H1 (cell line): Measurements from ENCODE around the gene KYNU. TPM values are rescaled to one million over a fixed set of nuclear protein-coding genes. Genes with fewer than 3 reads are reported as not detected.

ENCODE experiments used
- CTCF ChIA-PET: fragments of 300-600 bp; sonication (Branson Sonifier 250); formaldehyde crosslinking; loops from one replicate; lab custom pipeline; 2021; ENCODE audit not compliant: partially characterized antibody; lab: Charles Lee
- POLR2A ChIA-PET: fragments of 300-600 bp; sonication (Branson Sonifier 250); formaldehyde crosslinking; loops from one replicate; lab custom pipeline; 2021; ENCODE audit warnings: inconsistent platforms; ENCODE audit not compliant: partially characterized antibody; lab: Charles Lee
- DNase-seq, 2 experiments: peaks; one replicate each; pipeline versions ENCODE4 v3.0.0 to v3.0.0-alpha.2; 2010 to 2022; ENCODE audit warnings: low spot score in 2 of 2, low read depth in 1 of 2, mixed read lengths in 1 of 2
- FAIRE-seq: peaks from 2 replicates; lab custom pipeline; 2011; peaks lifted over from hg19 to GRCh38; lab: Jason Lieb, UNC
- H2AFZ ChIP-seq: 2 replicates; pipeline ENCODE4 v1.8.1; 2012; ENCODE audit warnings: low read length, inconsistent platforms
- H2AK5ac ChIP-seq: 2 replicates; pipeline ENCODE4 v1.6.1; 2013; ENCODE audit warnings: low read depth, low read length
- H2BK120ac ChIP-seq: replicated peaks from 2 replicates; pipeline ENCODE3; 2013; ENCODE audit warnings: low read depth, low read length, inconsistent platforms
- H2BK12ac ChIP-seq: 2 replicates; pipeline ENCODE4 v1.6.1; 2013; ENCODE audit warnings: low read depth, low read length
- H2BK15ac ChIP-seq: 2 replicates; pipeline ENCODE4 v1.6.1; 2013; ENCODE audit warnings: low read length
- H2BK20ac ChIP-seq: 2 replicates; pipeline ENCODE4 v1.6.1; 2013; ENCODE audit warnings: low read length
- H2BK5ac ChIP-seq: 2 replicates; pipeline ENCODE4 v1.6.1; 2013; ENCODE audit warnings: low read depth, low read length
- H3K14ac ChIP-seq: 2 replicates; pipeline ENCODE4 v1.6.1; 2013; ENCODE audit warnings: inconsistent platforms; ENCODE audit not compliant: insufficient read length
- H3K18ac ChIP-seq: 2 replicates; pipeline ENCODE4 v1.6.1; 2013; ENCODE audit warnings: low read length; ENCODE audit errors: extremely low read depth
- H3K23ac ChIP-seq: 2 replicates; pipeline ENCODE4 v1.6.1; 2013; ENCODE audit warnings: inconsistent platforms; ENCODE audit not compliant: insufficient read length
- H3K23me2 ChIP-seq: 2 replicates; pipeline ENCODE4 v1.6.1; 2013; ENCODE audit warnings: low read depth, low read length
- H3K27ac ChIP-seq: 2 replicates; pipeline ENCODE4 v1.6.1; 2011; ENCODE audit warnings: low read depth, low read length, inconsistent platforms
- H3K27me3 ChIP-seq, 4 experiments: replicated peaks in 1 of 4; 1 replicate in 1 of 4; 2 replicates in 3 of 4; pipeline versions ENCODE4 v1.6.1 to v1.8.1; 2011 to 2013; ENCODE audit warnings: low read length in 3 of 4, mild to moderate bottlenecking in 3 of 4, inconsistent platforms in 2 of 4, mixed read lengths in 2 of 4, moderate library complexity in 1 of 4; ENCODE audit not compliant: control insufficient read depth in 3 of 4, insufficient read depth in 3 of 4; ENCODE audit errors: extremely low read depth in 1 of 4
- H3K36me3 ChIP-seq, 4 experiments: 2 replicates each; pipeline versions ENCODE4 v1.6.1 to v1.8.1; 2011 to 2013; ENCODE audit warnings: mild to moderate bottlenecking in 4 of 4, low read length in 3 of 4, moderate library complexity in 2 of 4, control low read depth in 1 of 4, inconsistent platforms in 1 of 4; ENCODE audit not compliant: insufficient read depth in 4 of 4, control insufficient read depth in 2 of 4
- H3K4ac ChIP-seq: replicated peaks from 2 replicates; pipeline ENCODE3; 2013; ENCODE audit warnings: low read length, low read depth, mixed read lengths, inconsistent platforms; ENCODE audit not compliant: insufficient read length
- H3K4me1 ChIP-seq, 4 experiments: replicated peaks in 1 of 4; 1 replicate in 1 of 4; 2 replicates in 3 of 4; pipeline versions ENCODE4 v1.6.1 to v1.8.1; 2011 to 2013; ENCODE audit warnings: low read length in 3 of 4, inconsistent platforms in 2 of 4, mixed read lengths in 1 of 4; ENCODE audit not compliant: insufficient read depth in 4 of 4, control insufficient read depth in 3 of 4
- H3K4me2 ChIP-seq, 2 experiments: 2 replicates each; pipeline versions ENCODE4 v1.6.1 to v1.8.1; 2011 to 2013; ENCODE audit warnings: low read depth in 2 of 2, low read length in 2 of 2, control low read depth in 1 of 2, inconsistent platforms in 1 of 2, mild to moderate bottlenecking in 1 of 2; ENCODE audit not compliant: insufficient read depth in 1 of 2
- H3K4me3 ChIP-seq, 4 experiments: fragments of 200-600, 300-600 bp in 1 of 4; sonication (generic), shearing (Covaris generic), sonication (Bioruptor Twin) in 1 of 4; 2 replicates each; pipeline versions ENCODE4 v1.5.1 to v1.8.1; 2011 to 2016; ENCODE audit warnings: low read length in 4 of 4, low read depth in 3 of 4, control low read depth in 2 of 4, inconsistent platforms in 2 of 4, mild to moderate bottlenecking in 2 of 4, mixed read lengths in 1 of 4, moderate library complexity in 1 of 4; ENCODE audit not compliant: insufficient read depth in 2 of 4; ENCODE audit errors: extremely low read depth in 1 of 4
- H3K56ac ChIP-seq: replicated peaks from 2 replicates; pipeline ENCODE3; 2013; ENCODE audit warnings: low read depth, mild to moderate bottlenecking, mixed read lengths, low read length, inconsistent platforms; ENCODE audit not compliant: insufficient read length
- H3K79me1 ChIP-seq: 2 replicates; pipeline ENCODE4 v1.6.1; 2013; ENCODE audit warnings: low read depth, low read length, control low read depth
- H3K79me2 ChIP-seq, 2 experiments: 2 replicates each; pipeline versions ENCODE4 v1.6.1 to v1.8.1; 2012 to 2013; ENCODE audit warnings: low read length in 2 of 2, mild to moderate bottlenecking in 2 of 2, inconsistent platforms in 1 of 2; ENCODE audit not compliant: insufficient read depth in 2 of 2, control insufficient read depth in 1 of 2
- H3K9ac ChIP-seq, 4 experiments: replicated peaks in 1 of 4; 1 replicate in 1 of 4; 2 replicates in 3 of 4; pipeline versions ENCODE4 v1.6.1 to v1.8.1; 2011 to 2013; ENCODE audit warnings: low read depth in 3 of 4, low read length in 3 of 4, control low read depth in 2 of 4, mild to moderate bottlenecking in 2 of 4, moderate library complexity in 2 of 4, inconsistent platforms in 1 of 4; ENCODE audit errors: extremely low read depth in 1 of 4
- H3K9me3 ChIP-seq, 2 experiments: 2 replicates each; pipeline versions ENCODE4 v1.6.1 to v1.8.1; 2012 to 2013; ENCODE audit warnings: mild to moderate bottlenecking in 2 of 2, moderate library complexity in 2 of 2, control low read depth in 1 of 2, inconsistent platforms in 1 of 2, low read depth in 1 of 2, low read length in 1 of 2, mixed read lengths in 1 of 2; ENCODE audit not compliant: insufficient read depth in 2 of 2
- H4K20me1 ChIP-seq, 2 experiments: replicated peaks in 1 of 2; 2 replicates each; pipeline versions ENCODE3 to v1.8.1; 2011 to 2013; ENCODE audit warnings: inconsistent platforms in 2 of 2, low read length in 2 of 2, mild to moderate bottlenecking in 1 of 2; ENCODE audit not compliant: insufficient read depth in 2 of 2, control insufficient read depth in 1 of 2
- H4K5ac ChIP-seq: 2 replicates; pipeline ENCODE4 v1.6.1; 2013; ENCODE audit warnings: low read length, low read depth, mixed read lengths, inconsistent platforms; ENCODE audit not compliant: insufficient read length
- H4K8ac ChIP-seq: 2 replicates; pipeline ENCODE4 v1.8.0; 2013; ENCODE audit warnings: mild to moderate bottlenecking, moderate library complexity, low read length, inconsistent platforms; ENCODE audit not compliant: insufficient read depth; ENCODE audit errors: extremely low read depth
- H4K91ac ChIP-seq: replicated peaks from 2 replicates; pipeline ENCODE3; 2013; ENCODE audit warnings: low read length, mixed read lengths, inconsistent platforms; ENCODE audit not compliant: insufficient read length
- RXRA ChIP-seq: IDR thresholded peaks from 2 replicates; pipeline ENCODE4 v1.6.1; 2011; ENCODE audit warnings: low read depth, mild to moderate bottlenecking, low read length, moderate library complexity; ENCODE audit not compliant: insufficient read depth
- WGBS, 2 experiments: shearing (Covaris generic) in 1 of 2; methylation state at CpG; one replicate each; pipeline versions ENCODE4 v1.1.6 to v1.1.7; 2013 to 2015; ENCODE audit warnings: low lambda C conversion rate in 2 of 2, mixed read lengths in 2 of 2, inconsistent platforms in 1 of 2, low coverage in 1 of 2, missing lambda C conversion rate in 1 of 2; ENCODE audit not compliant: insufficient replicate concordance in 2 of 2, insufficient coverage in 1 of 2, insufficient read length in 1 of 2; ENCODE audit errors: extremely low coverage in 1 of 2, missing lambda C conversion rate in 1 of 2; 5-methylcytosine and 5-hydroxymethylcytosine counted together
- polyA plus RNA-seq, 7 experiments: library from polyadenylated mRNA; depleted of rRNA in 3 of 7; stranded (reverse) in 5 of 7; unstranded in 2 of 7; fragments of >200 nt in 5 of 7; fragments of 200-250 nt in 2 of 7; gene quantifications; 1 replicate in 5 of 7; 2 replicates in 1 of 7; 4 replicates in 1 of 7; pipeline versions ENCODE4 v1.2.1 to v1.2.3, GENCODE V29; 2011 to 2013; ENCODE audit warnings: missing spikeins in 2 of 7, mixed read lengths in 2 of 7
- total RNA-seq: library from RNA; stranded (reverse); fragmentation: NEBNext Ultra II Directional; extraction: Animal tissue kit (Norgen Biotek cat#: 25700); gene quantifications from 2 replicates; pipeline ENCODE4 v1.2.1, GENCODE V29; 2021
- TF ChIP-seq, protein P1 (sequence below): IDR thresholded peaks from 2 replicates; pipeline ENCODE4 v1.6.1; 2012; ENCODE audit warnings: inconsistent platforms

Gene KYNU
- total and polyA plus RNA-seq, 2 of the 8 experiments (the other 6 are each of a cell fraction or from before 2014, with no cell fraction given): 0.09 to 0.13 TPM

DNA sequence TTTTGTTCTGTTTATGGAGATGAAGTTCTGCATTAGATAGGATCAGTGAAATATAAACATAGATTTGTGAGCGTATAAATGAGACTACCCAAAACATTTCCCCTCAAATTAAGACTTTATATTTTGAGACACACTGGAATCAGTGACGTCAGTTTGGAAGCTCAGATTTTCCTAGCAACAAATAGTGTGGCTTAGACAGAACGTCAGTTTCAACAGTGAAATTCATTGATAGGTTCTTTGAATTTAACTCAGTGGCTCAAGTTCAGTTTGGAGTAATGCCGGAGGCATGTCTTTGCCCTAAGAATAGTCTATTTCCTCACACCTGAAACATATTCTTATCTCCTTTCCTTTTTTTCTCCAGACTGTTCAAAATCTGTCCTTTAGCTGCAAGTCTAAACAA is 138.2 kb downstream of the KYNU start:
- ChIA-PET POLR2A (no interaction called here), CTCF (no interaction called here)
- H2AFZ ChIP-seq: no peak overlapping the region
- TF ChIP-seq, protein P1, sequence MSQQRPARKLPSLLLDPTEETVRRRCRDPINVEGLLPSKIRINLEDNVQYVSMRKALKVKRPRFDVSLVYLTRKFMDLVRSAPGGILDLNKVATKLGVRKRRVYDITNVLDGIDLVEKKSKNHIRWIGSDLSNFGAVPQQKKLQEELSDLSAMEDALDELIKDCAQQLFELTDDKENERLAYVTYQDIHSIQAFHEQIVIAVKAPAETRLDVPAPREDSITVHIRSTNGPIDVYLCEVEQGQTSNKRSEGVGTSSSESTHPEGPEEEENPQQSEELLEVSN: no peak
- no peak for TF ChIP-seq RXRA
- TF ChIP-seq, all 59 proteins: peak for 0
- Histone ChIP-seq H3K4me1 (no peaks in the 10 kb centered on the region), H2BK120ac (no peak overlapping the region), H3K18ac (no peak overlapping the region), H3K4me3 (no peak overlapping the region), H3K27ac (no peak overlapping the region), H2BK5ac (no peak overlapping the region), H4K20me1 (no peaks in the 10 kb centered on the region), H3K9me3 (no peaks in the 10 kb centered on the region), H3K9ac (no peak overlapping the region), H3K4me2 (no peak overlapping the region), H3K79me2 (no peaks in the 10 kb centered on the region), H3K36me3 (no peaks in the 10 kb centered on the region), H2AK5ac (no peak overlapping the region), H2BK20ac (no peak overlapping the region), H4K8ac (no peak overlapping the region), H3K23me2 (no peaks in the 10 kb centered on the region), H4K91ac (no peak overlapping the region), H2BK15ac (no peak overlapping the region), H3K27me3 (no peaks in the 10 kb centered on the region), H3K56ac (no peak overlapping the region), H3K23ac (no peak overlapping the region), H3K14ac (no peak overlapping the region), H3K4ac (no peak overlapping the region), H2BK12ac (no peak overlapping the region), H3K79me1 (no peaks in the 10 kb centered on the region), H4K5ac (no peak overlapping the region)
- FAIRE-seq (no peak), DNase-seq (no peak)
- WGBS, 2 experiments: 87% methylated on average over 4 of the region's 4 CpGs; no CpG with 5 or more reads in 1 of the 2 experiments
